ENCODE data around the gene TMEM182. TPM values are rescaled to one million over a fixed set of nuclear protein-coding genes. Genes with fewer than 3 reads are reported as not detected.

The TMEM182 gene
- total RNA-seq, 1 donor from 2014 or later = 4.8 TPM

Other genes with a start within 250 kb of the TMEM182 start
- gene SLC9A2, start 142.5 kb upstream of the TMEM182 start, total RNA-seq = 0.25 and 6.4 TPM in 2 replicates